Stimulated activated CD4-positive, alpha-beta T cell treated with anti-CD3 and anti-CD28 coated beads, Interleukin-1b, Interleukin-23, amount 100 ng/mL, for 1 hour (primary cell): ENCODE measurements around the gene RAB8A.
"Not testable (repeated sequence)": the region's sequence is repeated elsewhere in the genome, so short reads cannot be mapped to it uniquely, and the experiment has no call there.

Experiments
- DNase-seq, 2 donors: peaks; one replicate each; pipeline ENCODE4 v3.0.0-alpha.2; 2020; ENCODE audit warnings: low read depth in 2 of 2

The RAB8A gene

DNA sequence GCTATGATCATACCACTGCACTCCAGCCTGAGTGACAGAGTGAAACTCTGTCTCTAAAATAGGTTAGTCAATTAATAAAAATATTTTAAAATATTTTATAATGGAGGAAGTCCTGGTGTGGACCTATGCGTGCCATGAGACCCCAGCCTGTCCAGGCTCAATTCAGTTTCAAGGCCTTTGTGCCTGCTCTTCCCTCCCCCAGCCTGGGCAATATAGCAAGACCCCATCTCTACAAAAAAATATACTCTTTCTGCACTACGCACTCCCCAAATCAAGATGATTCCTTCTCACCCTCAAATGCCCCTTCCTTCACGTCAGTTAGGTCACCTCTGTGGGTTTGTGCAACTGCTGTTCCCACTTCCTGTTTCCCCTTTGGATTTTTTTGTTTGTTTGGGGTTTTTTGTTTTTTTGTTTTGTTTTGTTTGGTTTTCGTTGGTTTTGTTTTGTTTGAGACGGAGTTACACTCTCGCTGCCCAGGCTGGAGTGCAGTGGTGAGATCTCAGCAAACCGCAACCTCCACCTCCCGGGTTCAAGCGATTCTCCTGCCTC, 30.4 kb downstream of the RAB8A start:
- DNase-seq, result no peak

DNA sequence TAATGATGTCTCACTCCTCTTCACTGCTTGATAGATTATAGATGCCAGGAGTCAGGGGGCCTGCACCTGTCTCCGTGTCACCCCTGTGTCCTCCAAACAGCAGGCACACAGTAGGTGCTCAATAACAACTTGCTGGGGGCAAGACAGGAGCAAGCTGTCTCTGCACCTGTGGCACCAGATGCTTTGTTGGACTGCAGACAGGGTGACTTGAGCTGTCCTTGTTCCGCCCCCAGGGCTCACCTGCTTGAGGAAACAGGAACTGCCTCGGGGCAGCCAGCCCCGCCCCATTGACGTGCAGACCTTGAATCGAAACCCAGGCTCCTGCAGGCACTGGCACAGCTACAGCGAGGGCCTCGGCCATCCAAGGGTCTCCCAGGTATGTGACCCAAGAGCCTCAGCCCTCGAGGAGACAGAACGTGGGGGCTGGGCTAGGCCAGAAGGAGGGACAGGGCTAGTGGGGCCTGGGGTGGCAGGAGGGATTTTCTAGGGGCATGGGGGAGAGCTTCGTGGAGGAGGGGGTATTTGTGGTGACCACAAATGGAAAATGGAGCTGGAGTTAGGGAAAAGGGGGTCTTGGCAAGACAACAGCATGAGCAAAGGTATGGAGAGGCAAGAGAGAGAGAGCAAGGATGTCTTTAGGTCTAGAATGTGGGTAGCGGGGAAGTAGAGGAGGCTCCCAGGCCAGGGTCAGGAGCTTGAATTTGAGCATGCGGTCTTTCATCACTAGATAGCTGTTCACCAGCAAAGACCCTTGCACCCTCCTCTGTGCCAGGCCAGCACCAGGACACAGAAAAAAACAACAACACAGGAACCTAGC, 31.9 kb downstream of the RAB8A start, which contains the start of gene HSH2D:
Gene HSH2D, plus strand, starts transcription at position 287 of the 817 bp plus-strand sequence. CDS start 5,066 bp downstream, outside the sequence.
- DNase-seq, result peak; percentile 36 to 42

DNA sequence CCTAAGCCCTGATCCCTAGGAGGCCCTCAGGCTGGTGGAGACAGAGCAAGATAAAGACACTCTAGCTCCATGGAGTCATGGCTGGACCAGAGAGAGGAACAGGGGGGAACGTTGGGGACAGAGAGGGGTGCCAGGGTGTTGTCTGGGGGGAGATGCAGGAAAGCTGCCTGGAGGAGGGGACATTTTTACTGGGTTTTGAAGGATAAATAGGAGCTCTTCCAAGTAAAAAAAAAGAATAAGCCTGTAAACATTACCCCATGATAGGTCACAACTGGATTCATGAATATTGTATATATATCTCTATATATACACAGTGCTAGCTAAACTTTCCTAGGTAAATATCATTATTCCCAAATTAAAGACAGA, 32.5 kb downstream of the RAB8A start:
- no peak for DNase-seq

DNA sequence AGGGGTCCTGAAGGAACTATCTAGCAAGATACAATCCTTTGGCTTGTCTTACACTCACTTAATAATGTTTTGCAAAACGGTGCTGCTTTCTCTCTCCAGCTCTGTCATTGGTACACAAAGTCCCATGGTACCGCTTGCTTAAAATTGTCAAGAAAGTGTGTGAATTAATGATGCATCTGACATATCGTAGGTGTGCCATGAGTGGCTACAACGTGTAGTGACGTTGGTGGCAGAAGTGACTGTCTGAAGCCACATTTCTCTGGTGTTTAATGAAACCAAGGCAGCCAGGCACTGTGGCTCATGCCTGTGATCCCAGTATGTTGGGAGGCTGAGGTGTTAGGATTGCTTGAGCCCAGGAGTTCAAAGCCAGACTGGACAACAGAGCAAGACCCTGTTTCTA, 34.4 kb downstream of the RAB8A start:
- DNase-seq, result no peak

DNA sequence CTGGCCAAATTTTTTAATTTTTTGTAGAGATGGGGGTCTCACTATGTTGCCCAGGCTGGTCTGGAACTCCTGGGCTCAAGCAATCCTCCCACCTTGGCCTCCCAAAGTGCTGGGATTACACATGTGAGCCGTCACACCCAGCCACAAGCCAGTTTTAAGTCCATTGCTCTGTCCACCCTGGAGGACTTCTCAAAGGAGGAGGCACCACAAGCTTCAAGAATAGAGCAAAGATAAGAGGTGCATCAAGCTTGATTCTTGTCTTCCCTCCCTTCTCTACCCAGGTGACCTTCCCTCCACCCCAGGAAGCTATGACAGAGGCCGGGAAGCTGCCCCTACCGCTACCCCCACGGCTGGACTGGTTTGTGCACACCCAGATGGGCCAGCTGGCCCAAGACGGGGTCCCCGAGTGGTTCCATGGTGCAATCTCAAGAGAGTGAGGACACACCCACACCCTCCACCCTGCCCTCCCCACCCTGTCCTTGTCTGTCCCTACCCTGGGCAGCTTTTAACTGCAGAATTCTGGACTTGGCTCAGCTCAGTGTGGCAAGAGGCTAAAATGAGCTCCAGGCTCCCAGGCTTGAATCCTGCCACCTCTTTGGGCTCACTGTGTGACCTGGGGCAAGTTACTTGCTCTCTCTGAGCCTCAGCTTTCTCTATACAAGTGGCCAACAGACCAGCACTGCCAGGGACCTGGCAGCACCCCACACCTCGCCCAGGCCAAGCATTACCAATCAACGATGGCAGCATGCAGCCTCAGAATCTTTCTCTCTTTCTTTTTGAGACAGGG, 36.9 kb downstream of the RAB8A start:
- no peak for DNase-seq

DNA sequence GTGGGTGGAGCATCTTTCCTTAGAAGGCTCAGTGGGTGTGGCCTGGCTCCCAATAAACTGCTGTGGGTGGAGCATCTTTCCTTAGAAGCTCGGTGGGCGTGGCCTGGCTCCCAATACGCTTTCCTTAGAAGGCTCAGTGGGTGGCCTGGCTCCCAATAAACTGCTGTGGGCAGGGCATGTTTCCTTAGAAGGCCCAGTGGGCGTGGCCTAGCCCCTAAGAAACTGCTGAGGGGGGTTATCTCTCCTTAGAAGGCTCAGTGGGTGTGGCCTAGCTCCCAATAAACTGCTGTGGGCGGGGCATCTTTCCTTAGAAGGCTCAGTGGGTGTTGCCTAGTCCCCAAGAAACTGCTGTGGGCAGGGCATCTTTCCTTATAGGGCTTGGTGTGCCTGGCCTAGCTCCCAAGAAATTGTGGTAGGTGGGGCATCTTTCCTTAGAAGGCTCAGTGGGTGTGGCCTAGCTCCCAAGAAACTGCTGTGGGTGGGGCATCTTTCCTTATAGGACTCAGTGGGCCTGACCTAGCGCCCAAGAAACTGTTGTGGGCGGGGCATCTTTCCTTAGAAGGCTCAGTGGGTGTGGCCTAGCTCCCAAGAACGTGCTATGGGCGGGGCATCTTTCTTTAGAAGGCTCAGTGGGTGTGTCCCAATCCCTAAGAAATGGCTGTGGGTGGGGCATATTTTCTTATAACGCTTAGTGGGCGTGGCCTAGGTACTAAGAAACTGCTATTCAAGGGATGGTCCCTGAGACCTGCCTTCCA, 42.1 kb downstream of the RAB8A start:
- DNase-seq, result no peak

DNA sequence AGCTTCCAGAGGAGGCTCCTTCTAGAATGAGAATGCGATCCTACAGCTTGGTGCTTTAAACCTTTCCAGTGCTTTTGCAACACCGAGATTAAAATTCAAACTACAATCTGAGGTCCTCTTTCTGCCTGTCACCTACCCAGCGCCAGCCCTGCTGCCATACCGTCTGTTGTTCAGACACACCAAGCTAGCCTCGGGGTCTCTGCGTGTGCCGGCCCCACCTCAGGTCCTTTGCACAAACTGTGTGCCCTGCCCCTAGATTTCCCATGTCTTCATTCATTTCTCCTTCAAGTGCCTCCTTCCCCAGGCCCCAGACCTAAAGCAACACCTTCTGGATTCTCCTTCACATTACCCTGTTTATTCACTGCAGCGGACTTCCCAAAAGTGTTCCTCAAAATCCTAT, 42.9 kb downstream of the RAB8A start:
- no peak for DNase-seq

DNA sequence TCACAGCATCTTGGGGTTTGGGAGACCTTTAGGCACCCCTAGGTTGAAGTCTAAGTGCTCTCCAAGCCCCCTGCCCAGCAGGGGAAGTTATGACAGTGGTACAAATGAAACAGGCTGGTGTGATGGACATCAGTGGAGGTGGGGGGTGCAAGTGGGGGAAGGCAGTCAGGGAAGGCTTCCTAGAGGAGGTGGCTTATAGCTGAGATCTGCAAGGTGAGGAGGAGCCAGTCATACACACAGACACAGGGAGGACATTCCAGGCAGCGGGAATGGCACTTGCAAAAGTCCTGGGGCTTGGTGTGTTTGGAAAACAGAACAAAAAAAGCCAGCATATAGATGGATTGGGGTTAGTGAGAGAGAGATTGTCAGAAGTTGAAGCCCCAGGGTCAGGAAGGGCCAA, 43.4 kb downstream of the RAB8A start:
- DNase-seq, result no peak

DNA sequence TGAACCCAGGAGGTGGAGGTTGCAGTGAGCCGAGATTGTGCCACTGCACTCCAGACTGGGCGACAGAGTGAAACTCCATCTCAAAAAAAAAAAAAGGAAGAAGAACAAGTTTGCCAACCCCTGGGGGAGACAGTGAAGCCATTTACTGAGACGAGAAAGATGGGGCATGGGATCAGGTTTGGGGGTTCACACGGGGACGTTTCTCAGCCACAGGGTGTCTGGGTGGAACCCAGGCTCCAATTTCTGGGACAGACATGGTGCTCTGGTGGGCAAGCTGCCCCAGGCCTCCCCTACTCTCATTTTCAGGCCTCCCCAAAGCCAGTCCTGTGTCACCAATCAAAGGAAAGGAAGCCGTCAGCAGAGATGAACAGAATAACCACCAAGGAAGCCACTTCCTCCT, 45.2 kb downstream of the RAB8A start:
- no peak for DNase-seq

DNA sequence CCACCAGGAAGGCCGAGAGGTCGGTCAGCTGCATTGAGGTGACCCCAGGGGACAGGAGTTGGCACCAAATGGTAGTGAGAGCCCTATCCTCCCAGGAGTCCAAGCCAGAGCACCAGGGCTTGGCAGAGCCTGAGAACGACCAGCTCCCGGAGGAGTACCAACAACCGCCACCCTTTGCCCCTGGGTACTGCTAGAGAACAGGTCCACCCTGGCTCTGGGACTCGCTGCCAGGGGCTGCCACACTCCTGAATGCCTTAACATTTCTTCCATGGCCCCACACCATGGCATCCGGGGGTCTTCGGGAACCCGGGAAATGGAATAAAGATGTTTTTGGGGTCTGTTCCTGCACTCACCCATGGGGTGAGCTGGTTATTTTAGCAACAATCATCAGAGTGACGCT, 45.9 kb downstream of the RAB8A start:
- DNase-seq, result no peak

DNA sequence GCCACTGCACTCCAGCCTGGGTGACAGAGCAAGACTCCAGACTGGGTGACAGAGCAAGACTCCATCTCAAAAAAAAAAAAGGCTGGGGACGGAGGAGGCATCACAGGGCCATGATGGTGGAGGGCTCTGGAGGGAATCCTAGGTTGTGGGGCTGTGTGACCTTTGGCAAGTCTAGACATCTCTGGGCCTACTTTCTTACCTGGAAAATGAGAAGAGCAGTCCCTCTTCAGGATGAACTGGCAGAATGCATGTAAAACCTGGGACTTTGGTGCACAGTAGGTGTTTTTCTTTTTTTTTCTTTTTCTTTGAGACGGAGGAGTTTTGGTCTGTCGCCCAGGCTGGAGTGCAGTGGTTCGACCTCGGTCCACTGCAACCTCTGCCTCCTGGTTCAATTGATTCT, 48.0 kb downstream of the RAB8A start:
- DNase-seq, result no peak

DNA sequence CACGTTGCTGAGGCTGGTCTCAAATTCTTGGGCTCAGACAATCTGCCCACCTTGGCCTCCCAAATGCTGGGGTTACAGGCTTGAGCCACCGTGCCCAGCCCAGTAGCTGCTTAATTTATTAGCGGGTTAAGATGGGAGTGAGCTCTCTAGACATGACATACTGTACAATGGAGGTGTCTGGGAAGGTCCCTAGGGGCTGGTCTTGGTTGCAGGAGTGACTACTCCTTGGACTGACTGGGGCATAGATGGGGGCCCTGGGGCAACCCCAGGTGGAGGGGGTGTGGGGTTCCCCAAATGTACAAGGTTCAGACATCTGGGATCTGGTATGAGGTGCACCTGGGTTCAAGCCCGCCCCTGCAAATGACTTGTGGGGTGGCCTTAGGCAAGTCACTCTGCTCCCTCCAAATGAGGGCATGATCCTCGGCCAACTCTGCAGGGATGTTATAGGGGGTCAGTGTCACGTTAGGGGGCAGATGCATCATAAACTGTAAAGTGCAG, 48.8 kb downstream of the RAB8A start:
- no peak for DNase-seq

DNA sequence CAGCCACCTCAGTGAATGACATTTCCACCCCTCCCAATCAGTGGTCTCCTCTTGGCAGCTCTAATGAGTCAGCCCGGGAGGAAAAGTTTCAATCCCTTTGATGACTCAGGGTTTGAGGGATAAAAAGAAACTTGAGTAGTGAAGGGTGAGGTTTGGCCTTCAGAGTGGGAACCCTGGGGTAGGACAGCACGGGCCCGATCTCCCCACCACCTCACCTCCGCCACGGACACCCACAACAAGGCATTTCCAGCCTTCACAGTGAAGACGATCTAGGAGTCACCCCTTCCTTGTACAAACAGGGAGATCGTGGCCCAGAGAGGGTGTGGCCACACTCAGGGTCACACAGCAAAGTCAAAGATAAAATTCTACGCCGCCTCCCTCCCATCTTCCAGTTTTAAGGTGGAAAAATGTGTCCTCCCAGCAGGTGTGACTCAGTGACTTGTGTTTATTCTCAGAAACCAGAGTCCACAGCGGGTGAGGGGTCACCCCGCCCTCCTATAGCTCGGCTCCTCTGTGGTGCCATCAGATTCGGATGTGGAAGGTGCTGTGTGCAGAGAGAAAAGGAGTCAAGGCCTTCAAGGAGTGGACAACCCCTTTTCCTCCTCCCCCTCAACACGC, 49.4 kb downstream of the RAB8A start:
- no peak for DNase-seq

DNA sequence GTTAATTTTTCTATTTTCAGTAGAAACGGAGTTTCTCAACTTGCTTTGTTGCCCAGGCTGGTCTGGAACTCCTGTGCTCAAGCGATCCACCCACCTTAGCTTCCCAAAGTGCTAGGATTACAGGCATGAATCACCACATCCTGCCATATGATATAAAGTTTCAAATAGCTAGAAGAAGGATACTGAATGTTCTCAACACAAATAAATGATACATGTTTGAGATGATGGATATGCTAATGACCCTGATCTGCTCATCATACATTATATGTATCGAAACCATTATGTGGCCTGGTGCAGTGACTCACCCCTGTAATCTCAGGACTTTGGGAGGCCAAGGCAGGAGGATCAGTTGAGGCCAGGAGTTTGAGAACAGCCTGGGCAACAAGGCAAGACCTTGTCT, 50.2 kb downstream of the RAB8A start:
- DNase-seq, result no peak

DNA sequence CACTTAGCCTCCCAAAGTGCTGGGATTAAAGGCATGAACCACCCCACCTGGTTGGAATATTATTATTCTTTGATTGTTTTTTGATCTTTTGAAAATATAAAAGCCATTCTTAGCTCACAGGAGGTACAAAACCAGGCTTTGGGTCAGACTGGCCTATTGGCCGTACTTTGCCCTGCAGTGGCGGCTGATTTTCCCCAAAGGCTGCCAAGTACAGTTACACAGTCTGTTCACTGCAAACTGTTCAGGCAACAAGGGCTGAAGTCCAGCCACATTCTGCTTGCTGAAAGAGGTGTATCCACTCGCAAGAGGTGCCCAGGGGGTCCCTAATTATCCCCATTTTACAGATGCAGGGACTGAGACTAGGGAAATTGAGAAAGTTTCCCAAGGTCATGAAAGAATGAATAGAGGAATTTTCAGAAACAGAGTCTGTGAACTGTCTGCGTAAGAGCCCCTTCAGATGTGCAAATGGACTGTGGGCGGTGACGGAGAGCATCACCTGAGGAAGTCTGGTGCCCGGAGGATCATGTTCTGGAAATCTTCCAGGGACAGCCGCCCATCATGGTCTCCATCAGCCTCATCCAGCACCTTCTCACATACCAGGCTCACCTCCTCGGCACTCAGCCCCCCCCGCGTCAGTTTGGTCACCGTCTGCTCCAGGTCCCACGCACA, 52.7 kb downstream of the RAB8A start:
- DNase-seq, result no peak

DNA sequence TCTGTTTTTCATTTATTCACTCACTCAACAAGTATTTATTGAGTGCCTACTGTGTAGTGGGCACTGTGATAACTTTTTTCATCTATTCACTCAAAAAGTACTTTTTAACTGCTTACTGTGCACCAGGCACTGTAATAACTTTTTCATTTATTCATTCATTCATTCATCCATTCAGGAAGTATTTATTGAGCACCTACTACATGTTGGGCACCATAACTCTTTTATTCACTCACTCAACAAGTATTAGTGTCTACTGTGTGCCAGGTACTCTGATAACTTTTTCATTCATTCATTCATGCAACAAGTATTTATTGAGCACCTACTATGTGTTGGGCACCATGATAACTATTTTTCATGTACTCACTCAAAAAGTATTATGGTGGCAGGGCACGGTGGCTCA, 54.7 kb downstream of the RAB8A start:
- DNase-seq, result no peak

DNA sequence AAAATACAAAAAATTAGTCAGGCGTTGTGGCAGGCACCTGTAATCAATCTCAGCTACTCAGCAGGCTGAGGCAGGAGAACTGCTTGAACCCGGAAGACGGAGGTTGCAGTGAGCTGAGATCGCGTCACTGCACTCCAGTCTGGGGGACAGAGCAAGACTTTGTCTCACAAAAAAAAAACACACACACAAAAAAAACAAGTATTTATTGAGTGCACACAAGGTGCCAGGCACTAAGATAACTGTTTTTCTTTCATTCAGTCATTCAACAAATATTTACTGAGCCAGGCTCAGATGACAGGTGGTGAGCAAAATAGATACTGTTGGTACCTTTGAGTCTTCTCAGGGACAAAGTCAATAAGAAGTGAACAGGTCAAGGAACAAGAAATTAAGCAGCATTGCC, 55.4 kb downstream of the RAB8A start:
- DNase-seq, result no peak

DNA sequence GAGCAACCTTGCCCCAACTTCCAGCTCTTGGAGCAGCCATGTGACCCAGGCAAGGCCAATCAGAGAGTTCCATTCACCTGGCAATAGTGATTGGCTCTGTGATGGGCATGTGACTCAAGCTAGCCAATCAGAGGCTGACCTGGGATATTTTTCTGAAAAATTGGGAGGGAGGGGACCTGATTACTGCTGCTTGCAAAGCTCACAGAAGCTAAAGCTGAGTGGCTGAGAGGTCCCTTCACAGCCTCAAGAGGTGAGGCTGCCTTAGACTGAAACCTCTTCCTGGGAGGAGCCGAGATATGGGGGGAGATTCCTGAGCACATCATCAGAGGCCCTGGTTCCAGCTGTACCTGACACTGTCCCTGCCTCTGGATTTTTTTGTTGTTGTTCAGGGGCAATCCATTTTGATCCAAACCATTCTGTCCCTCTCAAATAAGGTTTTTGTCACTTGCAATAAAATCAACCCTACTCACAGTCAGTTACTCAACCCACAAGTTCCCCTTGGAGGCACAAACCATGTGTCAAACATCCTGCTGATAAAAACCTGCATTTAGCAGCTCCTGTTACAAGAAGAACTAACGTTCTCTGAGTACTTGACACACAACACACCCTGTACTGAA, 56.9 kb downstream of the RAB8A start:
- no peak for DNase-seq

DNA sequence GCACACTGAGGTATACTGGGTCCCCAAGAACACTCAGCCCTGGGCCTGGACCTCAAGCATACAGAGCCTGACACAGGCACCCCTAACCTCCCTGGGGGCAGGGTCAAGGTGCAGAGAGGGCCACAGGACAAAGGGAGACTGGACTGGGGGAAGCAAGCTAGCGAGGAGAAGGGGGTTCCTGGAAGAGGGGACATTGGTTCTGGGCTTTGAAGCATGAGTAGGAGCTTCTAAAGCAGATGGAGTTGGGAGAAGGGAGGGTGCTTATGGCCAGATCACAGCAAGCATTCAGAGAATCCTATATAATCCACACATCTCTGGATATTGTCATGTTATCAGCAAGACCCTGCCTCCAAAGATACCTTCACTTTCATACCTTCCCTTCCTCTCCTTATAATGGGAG, 58.4 kb downstream of the RAB8A start:
- no peak for DNase-seq

DNA sequence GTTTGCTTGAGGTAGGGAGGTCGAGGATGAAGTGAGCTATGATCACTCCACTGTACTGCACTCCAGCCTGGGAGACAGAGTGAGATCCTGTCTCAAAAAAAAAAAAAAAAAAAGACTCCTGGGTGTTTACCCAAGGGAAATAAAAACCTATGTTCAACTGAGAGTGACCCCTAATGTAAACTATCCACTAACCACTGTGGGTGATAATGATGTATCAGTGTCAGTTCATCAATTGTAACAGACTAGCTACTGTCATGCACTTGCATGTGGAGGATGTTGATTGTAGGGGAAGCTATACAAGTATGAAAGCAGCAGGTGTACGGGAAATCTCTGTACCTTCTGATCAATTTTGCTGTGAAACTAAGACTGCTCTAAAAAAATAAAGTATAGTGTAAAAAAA, 64.3 kb downstream of the RAB8A start:
- no peak for DNase-seq

DNA sequence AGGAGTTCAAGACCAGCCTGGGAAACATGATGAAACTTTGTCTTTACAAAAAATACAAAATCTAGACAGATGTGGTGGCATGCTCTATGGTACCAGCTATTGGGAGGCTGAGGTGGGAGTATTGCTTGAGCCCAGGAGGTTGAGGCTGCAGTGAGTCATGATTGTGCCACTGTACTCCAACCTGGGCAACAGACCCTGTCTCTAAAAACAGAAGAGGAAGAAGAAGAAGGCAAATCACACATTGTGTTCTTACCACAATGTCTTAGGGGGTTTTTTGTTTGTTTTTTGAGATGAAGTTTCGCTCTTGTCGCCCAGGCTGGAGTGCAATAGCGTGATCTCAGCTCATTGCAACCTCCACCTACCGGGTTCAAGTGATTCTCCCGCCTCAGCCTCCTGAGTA, 67.2 kb downstream of the RAB8A start:
- not testable (repeated sequence) for DNase-seq
